Inflammatory macrophage (primary cell): Measurements from ENCODE around the gene ZNF462.
A peak's percentile ranks its signal among the peaks of the same experiment; 100 is the strongest.

Experiments used
- DNase-seq, 2 donors: peaks; one replicate each; pipeline ENCODE4 v3.0.0-alpha.2; 2020 to 2022

Gene ZNF462

DNA sequence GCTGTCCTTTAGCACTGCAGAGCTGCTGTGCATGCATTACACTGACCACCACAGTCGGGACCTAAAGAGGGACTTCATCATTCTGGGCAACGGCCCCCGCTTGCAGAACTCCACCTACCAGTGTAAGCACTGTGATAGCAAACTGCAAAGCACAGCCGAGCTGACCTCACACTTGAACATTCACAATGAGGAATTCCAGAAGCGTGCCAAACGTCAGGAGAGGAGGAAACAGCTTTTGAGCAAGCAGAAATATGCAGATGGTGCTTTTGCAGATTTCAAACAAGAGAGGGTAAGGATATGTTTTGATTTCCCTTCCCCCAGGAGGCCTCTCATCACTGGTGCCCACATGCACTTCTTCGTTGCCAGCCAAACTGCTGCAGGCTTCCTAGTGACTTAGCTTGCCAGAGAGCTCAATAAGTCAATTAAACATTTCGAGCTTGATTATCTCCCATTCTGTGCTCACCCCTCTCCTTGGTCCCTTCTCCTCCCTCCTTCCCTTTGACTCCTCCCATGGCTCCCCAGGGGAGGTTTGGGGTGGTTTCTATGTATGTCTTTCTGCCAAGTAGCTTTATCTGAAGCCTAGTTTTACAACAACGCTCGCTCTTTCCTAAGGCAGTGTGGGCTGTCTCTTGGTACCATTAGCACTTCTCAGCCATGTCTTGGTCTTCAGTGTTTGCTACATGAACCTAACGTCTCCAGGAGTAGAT lies 66.7 kb downstream of the ZNF462 start:
- no peak for DNase-seq

GRCh38 chr9:106930477-106930876 lies 67.5 kb downstream of the ZNF462 start:
- DNase-seq, result no peak

DNA sequence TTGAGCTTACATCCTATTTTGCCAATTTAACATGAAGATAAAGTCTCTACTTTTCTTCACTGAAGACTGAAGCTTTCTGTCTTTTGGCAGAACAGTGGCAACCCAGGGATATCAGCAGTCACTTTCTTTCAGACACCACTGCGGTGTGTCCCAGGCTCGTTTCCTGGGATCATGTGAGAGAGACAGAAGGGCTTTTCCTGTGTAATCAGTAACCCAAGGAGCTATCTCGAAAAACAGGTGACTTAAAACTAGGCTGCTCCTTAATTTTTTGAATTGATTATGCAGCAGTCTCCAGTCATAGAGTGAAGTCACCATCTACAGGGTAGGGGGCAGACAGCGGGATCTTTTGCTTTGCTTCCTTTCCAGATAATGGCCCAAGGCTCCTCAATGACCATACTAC lies 68.5 kb downstream of the ZNF462 start:
- DNase-seq, result no peak

- no peak for DNase-seq
Measured at GRCh38 chr9:106932178-106932577, 69.2 kb downstream of the ZNF462 start.

DNA sequence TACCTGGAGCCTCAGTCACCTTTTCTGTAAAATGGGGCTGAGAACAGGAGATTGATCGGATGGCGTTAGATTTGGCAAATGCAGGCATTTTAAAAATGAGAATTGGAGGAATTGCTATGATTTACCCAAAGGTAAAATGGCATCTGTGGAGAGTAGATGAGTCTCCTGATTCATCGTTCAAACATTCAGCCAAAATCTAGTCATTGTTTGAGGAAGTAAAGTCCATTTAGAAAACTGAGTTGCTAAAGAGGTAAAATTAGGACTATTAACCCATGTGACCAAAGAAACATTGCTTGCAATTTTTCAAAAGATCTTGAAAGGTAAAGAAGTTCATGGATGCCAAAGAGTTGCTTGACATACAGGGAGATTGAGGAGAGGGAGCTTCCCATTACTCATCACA lies 69.7 kb downstream of the ZNF462 start:
- DNase-seq, result no peak

- DNase-seq, result no peak
Measured at GRCh38 chr9:106933470-106933869, 70.5 kb downstream of the ZNF462 start.

DNA sequence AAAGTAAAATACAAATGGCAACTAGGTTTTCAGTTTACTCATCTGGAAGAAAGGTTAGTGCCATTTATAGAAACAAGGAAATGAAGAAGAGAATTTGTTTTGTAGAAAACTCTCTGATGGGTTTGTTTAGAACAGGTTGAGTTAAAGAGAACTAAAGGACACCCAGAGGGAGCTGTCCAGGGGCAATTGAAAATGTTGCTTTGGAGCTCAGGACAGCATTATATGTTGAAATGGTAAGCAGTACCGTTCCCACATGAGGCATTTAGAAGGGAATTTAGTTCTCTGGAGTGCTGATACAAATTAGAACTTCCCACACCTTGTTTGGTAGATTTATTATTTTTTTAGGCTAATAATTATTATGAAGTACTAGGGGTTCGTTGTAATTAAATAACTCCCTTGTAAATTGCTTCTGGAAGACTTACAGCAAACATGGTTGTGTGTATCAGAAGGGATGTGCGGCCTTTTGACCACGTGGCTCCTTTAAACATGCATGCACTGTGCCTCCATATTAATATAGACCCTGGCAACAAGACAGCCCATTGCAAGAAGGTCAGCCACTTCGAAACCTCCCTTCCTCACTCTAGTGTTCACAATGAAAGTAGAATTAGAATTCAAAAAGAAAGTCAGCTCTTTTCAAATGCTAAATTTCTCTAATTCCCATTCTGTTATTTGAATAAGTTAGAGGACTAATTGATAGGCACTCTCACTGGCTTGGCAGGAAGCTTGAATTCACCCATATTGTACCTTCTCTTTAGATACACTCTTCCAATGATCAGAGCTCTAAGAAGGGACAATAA lies 71.7 kb downstream of the ZNF462 start:
- DNase-seq, result no peak

GRCh38 chr9:106936680-106937079 lies 73.7 kb downstream of the ZNF462 start:
- no peak for DNase-seq

- no peak for DNase-seq
Measured at GRCh38 chr9:106941916-106942315, 79.0 kb downstream of the ZNF462 start.

- DNase-seq, result no peak
Measured at GRCh38 chr9:106945727-106946660, 83.0 kb downstream of the ZNF462 start.

DNA sequence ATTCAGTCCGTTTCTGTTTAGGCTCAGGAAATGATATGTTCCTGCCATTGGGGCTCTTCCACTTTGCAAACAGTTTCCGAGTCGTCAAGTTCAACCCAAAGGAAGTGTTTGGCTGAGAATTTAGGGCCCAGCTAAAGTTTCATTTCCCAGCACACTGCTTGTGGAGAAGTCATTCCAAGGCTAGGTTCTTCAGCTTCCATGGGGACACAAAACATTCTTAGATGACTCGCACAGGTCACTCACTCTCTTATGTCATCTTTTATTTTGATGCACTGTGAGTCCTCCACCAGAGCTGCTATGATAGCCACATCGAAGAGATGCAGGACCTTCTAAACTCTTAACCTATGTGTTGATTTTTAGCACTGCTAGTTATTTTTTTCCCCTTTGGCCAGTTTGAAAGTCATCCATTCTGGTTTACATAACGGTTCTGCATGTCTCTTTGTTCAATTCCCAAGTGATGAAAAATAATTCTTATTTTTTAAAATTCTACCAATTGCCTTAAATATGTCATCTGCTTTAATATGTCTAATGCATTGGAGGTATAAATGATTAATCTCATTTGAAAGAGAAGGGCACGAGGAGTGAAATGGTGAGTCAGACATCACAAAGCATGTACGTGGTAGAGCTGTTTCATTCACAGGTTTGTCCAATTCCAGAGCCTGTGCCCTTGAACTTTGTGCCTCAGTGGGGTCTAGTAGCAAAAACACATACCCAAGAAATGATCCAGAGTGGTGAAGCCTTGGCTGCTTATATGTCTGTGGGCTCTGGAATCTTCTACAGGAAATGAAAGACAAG lies 84.3 kb downstream of the ZNF462 start:
- DNase-seq, result no peak

DNA sequence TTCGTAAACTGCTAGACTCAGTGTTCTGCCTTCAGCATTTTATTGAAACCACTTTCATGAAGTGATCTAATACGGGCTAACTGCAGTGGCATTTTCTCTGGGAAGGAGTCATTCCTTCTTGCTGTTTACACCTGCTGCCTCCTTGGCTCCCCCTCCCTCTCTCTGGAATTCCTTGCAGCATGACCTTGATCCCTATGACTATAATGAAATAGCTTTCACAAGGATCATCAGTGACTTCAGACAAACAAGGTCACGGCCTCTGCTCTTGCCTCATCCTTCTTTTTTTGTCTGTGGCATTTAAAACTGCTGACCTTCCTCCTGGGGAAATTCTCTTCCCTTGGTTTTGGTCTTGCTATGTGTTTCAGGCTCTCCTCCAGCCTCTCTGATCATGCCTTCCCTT lies 90.2 kb downstream of the ZNF462 start:
- peak in 1 of 2 donors; percentile 2 for DNase-seq

- DNase-seq, result no peak
Measured at GRCh38 chr9:106954558-106954957, 91.6 kb downstream of the ZNF462 start.

DNA sequence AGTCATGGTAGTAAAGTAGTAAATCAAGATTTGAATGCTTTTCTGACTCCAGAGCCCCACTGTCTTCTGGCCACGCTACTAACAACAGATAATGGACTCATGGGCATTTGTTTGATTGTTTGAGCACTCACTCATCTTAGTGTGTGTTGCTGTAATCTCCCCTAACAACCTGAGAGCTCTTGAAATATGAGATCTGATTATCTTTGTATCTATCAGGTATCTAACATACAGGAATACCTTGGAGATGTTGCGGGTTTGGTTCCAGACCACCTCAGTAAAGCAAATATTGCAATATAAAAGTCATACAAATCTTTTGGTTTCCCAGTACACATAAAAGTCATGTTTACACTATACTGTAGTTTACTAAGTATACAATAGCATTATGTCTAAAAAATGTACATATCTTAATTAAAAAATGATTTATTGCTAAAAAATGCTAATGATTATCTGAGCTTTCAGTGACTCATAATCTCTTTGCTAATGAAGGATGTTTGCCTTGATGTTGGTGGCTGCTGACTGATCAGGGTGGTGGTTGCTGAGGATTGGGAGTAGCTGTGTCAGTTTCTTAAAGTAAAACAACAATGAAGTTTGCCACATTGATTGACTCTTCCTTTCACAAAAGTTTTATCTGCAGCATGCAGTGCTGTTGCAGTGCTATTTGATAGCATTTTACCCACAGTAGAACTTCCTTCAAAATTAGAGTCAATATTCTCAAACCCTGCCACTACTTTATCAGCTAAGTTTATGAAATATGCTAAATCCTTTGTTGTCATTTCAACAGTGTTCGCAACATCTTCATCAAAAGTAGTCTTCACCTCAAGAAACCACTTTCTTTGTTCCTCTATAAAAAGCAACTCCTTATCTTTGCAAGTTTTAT lies 92.2 kb downstream of the ZNF462 start:
- no peak for DNase-seq

DNA sequence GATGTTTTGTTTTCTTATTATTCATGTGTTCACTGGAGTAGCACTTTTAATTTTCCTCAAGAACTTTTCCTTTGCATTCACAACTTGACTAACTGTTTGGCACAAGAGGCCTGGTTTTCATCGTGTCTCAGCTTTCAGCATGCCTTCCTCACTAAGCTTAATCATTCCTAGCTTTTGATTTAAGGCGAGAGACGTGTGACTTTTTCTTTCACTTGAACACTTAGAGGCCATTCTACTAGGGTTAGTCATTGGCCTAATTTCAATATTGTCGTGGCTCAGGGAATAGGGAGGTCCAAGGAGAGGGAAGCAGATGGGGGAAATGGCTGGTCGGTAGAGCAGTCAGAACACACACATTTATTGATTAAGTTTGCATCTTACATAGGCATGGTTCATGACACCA lies 94.0 kb downstream of the ZNF462 start:
- no peak for DNase-seq

- no peak for DNase-seq
Measured at GRCh38 chr9:106958955-106959657, 96.1 kb downstream of the ZNF462 start.

DNA sequence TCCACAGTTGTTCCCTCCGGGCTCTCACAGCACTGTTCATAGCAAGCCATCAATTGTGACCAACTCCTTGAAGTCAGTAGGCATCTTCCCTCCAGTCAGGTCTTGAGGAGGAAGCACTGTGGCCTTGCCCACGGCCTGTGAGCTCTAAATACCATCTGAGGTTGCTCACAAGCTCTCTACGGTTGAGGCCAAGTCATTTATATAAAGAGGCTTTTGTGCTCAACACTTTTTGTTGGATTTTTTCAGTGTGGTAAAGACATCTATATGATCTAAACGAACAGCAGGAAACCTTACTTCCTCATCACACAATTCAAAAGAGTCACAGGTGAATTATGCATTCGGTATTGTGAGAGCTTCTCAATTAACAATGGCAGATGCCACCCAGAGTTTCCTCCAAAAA lies 97.3 kb downstream of the ZNF462 start:
- DNase-seq, result no peak

- DNase-seq, result no peak
Measured at GRCh38 chr9:106961623-106962022, 98.7 kb downstream of the ZNF462 start.

DNA sequence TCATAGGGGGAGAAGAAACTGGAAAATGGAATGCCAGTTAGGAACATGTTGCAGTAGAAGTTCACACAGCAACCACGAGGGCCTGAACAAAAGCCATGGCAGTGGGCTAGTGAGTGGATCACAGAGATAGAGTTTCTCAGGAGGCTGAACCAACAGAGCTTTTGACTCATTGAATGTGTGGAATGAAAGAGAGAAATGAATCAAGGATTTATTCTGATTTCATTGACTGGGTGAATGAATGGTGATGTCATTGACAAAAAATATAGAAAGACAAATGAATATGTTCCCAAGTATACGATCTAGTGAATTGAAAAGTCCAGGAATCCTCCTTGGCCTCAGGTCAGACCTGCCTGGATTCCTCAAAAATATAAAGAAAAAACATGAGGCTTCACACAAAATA lies 99.2 kb downstream of the ZNF462 start:
- no peak for DNase-seq

DNA sequence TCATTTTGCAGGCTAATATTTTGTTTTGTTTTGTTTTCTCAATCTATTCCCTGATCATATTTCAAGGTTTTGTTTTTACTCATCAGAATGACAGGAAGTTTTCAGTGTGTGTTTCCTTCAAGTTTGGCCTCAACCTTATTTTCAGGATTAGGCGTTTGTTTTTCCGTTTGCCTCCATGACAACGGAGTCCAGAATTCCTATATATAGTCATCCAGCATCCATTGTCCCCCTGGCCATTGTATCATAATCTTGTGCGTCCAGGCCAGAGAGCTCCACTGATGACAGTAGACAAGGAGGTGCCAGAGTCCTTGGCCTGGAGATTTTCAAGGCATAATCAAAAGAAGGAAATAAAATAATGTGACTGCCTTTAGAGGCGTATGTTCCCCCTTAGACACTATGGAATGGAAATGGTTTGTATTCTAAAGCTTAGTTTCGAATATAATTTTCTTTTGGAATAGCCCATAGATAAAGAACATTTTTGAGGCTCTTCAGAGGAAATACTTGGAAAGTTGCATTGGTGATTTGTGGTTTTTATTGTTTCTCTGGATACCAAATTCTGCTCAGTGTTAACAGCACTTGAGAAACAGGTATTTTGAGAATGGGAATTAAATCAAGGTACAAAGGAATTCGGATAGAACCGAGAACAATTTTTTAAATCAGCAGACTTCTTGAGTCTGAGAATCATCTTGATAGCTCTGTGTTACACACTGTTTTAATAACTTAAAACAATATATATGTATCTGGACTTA lies 99.8 kb downstream of the ZNF462 start:
- DNase-seq, result no peak
